ENCODE measurements around the gene MYMX. TPM values are rescaled to one million over a fixed set of nuclear protein-coding genes. Genes with fewer than 3 reads are reported as not detected.

The MYMX gene
- total and polyA plus RNA-seq, 4 donors: 0.14 TPM; not detected in 3

DNA sequence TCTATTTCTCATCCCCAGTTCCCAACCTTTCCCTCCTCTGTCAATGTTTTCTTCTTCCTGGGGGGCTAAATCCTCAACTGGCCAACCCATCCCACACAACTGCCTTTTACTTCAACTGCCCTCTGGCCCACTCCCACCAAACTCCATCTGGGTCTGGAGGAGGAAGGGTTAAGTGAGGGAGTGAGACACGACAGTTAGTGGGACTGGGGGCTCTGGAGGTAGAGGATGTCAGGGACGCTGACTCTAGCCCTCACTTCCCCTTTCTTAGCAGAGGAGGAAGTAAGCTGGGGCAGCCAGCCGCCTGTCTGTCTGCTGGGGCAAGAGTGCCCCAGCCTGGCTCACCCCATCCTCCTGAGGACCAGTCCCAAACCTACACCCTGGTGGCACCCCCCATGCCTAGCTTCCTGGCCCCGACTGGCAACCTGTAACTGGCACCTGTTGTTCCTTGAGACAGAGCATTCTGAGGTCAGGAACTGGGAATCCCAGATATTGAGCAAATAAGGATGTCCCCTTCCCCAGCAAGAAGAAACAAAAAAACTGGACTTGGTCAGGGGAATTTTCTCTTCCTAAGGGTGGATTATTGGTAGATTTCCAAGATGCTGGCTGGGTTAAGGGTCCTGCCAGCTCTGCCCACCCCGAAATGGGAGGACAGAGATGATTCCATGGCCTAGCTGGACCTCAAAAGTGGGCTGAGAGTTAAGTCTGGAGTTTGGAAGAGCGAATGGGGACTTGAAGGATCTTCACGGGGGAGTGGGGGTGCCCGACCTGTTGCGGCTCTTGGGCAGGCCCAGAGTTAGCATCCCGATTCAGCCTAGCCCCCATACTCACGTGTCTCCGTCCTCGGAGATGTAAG, 47.7 kb downstream of the MYMX start:
- TF ChIP-seq TAF1 (conservative IDR thresholded peaks at IDR 0.05): no peak
- TF ChIP-seq HNF4A (conservative IDR thresholded peaks at IDR 0.05): no peak
- TF ChIP-seq SP1 (IDR thresholded peaks at IDR 0.05): no peak
- no peak for TF ChIP-seq HNF4G (IDR thresholded peaks at IDR 0.05)
- TF ChIP-seq, protein P1, sequence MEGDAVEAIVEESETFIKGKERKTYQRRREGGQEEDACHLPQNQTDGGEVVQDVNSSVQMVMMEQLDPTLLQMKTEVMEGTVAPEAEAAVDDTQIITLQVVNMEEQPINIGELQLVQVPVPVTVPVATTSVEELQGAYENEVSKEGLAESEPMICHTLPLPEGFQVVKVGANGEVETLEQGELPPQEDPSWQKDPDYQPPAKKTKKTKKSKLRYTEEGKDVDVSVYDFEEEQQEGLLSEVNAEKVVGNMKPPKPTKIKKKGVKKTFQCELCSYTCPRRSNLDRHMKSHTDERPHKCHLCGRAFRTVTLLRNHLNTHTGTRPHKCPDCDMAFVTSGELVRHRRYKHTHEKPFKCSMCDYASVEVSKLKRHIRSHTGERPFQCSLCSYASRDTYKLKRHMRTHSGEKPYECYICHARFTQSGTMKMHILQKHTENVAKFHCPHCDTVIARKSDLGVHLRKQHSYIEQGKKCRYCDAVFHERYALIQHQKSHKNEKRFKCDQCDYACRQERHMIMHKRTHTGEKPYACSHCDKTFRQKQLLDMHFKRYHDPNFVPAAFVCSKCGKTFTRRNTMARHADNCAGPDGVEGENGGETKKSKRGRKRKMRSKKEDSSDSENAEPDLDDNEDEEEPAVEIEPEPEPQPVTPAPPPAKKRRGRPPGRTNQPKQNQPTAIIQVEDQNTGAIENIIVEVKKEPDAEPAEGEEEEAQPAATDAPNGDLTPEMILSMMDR (IDR thresholded peaks at IDR 0.05; ENCODE audit: low read depth, low read length, missing input control): no peak
- TF ChIP-seq, protein P2, sequence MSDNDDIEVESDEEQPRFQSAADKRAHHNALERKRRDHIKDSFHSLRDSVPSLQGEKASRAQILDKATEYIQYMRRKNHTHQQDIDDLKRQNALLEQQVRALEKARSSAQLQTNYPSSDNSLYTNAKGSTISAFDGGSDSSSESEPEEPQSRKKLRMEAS (IDR thresholded peaks at IDR 0.05): no peak
- TF ChIP-seq NR2F2 (IDR thresholded peaks at IDR 0.05): no peak
- no peak for DNase-seq (ENCODE audit: low spot score)
- Histone ChIP-seq H3K9ac (ENCODE audit: low read depth in 1 of 2, low read length in 2 of 2) (peak overlapping the region; percentile 67 to 89), H3K4me3 (ENCODE audit: low read depth in 1 of 3, low read length in 3 of 3) (peak overlapping the region; percentile 68 to 92 (median 78)), H3K27ac (ENCODE audit: low read depth in 1 of 2, low read length in 2 of 2) (peak overlapping the region; percentile 73 to 86), H3K27me3 (ENCODE audit: control insufficient read depth in 4 of 4, insufficient read depth in 4 of 4, low read length in 3 of 4) (no peaks in the 10 kb centered on the region), H3K4me1 (ENCODE audit: control insufficient read depth in 4 of 4, insufficient read depth in 4 of 4, low read length in 3 of 4) (peaks cover 14 to 33% (median 25%) of the 10 kb centered on the region in 4 donors), H3K9me3 (ENCODE audit: control insufficient read depth in 4 of 4, low read length in 3 of 4) (no peaks in the 10 kb centered on the region), H3K36me3 (ENCODE audit: control insufficient read depth in 4 of 4, insufficient read depth in 3 of 4, low read depth in 1 of 4, low read length in 3 of 4) (peaks cover 0 to 10% (median 4%) of the 10 kb centered on the region in 4 donors)
- WGBS: 12% methylated on average over 13 of the region's 13 CpGs

DNA sequence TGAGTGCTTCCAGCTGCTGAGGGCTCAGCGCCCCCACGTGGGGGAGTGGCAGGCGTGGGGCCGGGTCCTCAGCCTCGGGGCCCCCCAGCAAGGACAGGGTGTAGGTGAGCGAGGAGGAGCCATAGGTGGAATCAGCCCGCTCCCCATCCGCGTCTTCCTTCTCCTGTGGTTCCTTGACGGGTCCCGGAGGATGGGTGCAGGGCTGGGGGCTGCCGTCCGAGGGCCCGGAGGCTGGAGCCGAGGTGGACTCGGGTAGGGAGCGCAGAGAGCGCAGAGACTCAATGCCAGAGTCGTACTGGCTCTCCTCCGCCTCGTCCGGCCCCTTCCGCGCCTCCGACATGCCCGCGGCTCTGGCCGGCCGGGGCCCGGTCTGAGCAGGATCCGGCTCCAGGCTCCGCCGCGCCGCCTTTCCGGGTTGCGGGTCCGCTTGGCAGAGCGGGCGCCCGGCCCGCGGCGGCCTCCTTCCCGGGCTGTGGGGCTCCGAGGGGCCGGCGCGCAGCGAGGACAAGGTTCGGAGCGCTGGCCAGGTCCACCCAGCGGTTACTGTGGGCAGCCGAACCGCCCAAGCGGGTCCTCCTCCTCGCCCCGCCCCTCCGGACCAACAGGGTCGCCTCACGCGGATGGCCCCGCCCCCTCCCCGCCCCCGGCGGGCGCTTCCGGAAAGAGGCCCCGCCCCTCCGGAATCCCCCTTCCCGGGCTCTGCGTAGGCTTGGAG, 48.4 kb downstream of the MYMX start, which contains the start of gene NFKBIE:
TSS of gene NFKBIE (minus strand) at position 545 of the 715 bp plus-strand sequence. CDS start at position 340, 205 bp downstream.
- H3K27me3 ChIP-seq (ENCODE audit: control insufficient read depth in 4 of 4, insufficient read depth in 4 of 4, low read length in 3 of 4): peaks cover 0 to 5% (median 2%) of the 10 kb centered on the region in 4 donors
- peaks cover 0 to 4% (median 2%) of the 10 kb centered on the region in 4 donors for H3K36me3 ChIP-seq (ENCODE audit: control insufficient read depth in 4 of 4, insufficient read depth in 3 of 4, low read depth in 1 of 4, low read length in 3 of 4)
- peaks cover 14 to 33% (median 25%) of the 10 kb centered on the region in 4 donors for H3K4me1 ChIP-seq (ENCODE audit: control insufficient read depth in 4 of 4, insufficient read depth in 4 of 4, low read length in 3 of 4)
- no peaks in the 10 kb centered on the region for H3K9me3 ChIP-seq (ENCODE audit: control insufficient read depth in 4 of 4, low read length in 3 of 4)
- H3K4me3 ChIP-seq (ENCODE audit: low read depth in 1 of 3, low read length in 3 of 3): peak within 1 kb of the TSS; percentile 68 to 92 (median 78)
- H3K27ac ChIP-seq (ENCODE audit: low read depth in 1 of 2, low read length in 2 of 2): peak within 1 kb of the TSS; percentile 73 to 86
- under 1% methylated on average over 72 of the region's 72 CpGs for WGBS
- TF ChIP-seq GABPA (IDR thresholded peaks at IDR 0.05 in 1 of 2, conservative IDR thresholded peaks at IDR 0.05 in 1 of 2): peak in 1 of 2 donors; percentile 55
- no peak for TF ChIP-seq NR2F2 (IDR thresholded peaks at IDR 0.05)
- TF ChIP-seq SP1 (IDR thresholded peaks at IDR 0.05): peak; percentile 39
- TF ChIP-seq, protein P3, sequence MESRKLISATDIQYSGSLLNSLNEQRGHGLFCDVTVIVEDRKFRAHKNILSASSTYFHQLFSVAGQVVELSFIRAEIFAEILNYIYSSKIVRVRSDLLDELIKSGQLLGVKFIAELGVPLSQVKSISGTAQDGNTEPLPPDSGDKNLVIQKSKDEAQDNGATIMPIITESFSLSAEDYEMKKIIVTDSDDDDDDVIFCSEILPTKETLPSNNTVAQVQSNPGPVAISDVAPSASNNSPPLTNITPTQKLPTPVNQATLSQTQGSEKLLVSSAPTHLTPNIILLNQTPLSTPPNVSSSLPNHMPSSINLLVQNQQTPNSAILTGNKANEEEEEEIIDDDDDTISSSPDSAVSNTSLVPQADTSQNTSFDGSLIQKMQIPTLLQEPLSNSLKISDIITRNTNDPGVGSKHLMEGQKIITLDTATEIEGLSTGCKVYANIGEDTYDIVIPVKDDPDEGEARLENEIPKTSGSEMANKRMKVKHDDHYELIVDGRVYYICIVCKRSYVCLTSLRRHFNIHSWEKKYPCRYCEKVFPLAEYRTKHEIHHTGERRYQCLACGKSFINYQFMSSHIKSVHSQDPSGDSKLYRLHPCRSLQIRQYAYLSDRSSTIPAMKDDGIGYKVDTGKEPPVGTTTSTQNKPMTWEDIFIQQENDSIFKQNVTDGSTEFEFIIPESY (IDR thresholded peaks at IDR 0.05): no peak
- TF ChIP-seq, protein P2 (IDR thresholded peaks at IDR 0.05): no peak
- no peak for TF ChIP-seq FOXA2 (IDR thresholded peaks at IDR 0.05)
- TF ChIP-seq FOXA1 (IDR thresholded peaks at IDR 0.05): no peak
- peak in 1 of 2 donors; percentile 8 for TF ChIP-seq HNF4A (conservative IDR thresholded peaks at IDR 0.05)
- no peak for TF ChIP-seq TAF1 (conservative IDR thresholded peaks at IDR 0.05)
- DNase-seq (ENCODE audit: low spot score): peak; percentile 94
- H3K9ac ChIP-seq (ENCODE audit: low read depth in 1 of 2, low read length in 2 of 2): peak within 1 kb of the TSS; percentile 67 to 89

Data from liver (tissue), 9 donors.